ENCODE data around the gene TANK. TPM values are rescaled to one million over a fixed set of nuclear protein-coding genes. Genes with fewer than 3 reads are reported as not detected.

Gene TANK
- total and polyA plus RNA-seq, 2 of the 13 experiments (the other 11 are each of a cell fraction or from before 2014, with no cell fraction given) = 66.9 to 96.1 TPM

GRCh38 chr2:161134547-161135518, 25.4 kb upstream of the TANK start:
- intact Hi-C loops (cut with micrococcal nuclease; ENCODE audit: unreplicated experiment) (loop anchor here (1.0 kb wide), 2 partner anchors 12 to 25 kb away; partner anchors contain the start of gene TANK), in situ Hi-C loops (cut with HindIII; ENCODE audit: extremely low pct_ligation_motif_present, low pct_unique_long_range_greater_than_20kb) (no loop called here)
- ATAC-seq (peak; percentile 92), DNase-seq (ENCODE audit: low spot score) (peak; percentile 66), FAIRE-seq (peak; percentile 47)
- POLR2A ChIA-PET = interaction anchor here (1.0 to 1.4 kb wide), 3 partner anchors 25 to 34 kb away, joined by 3 to 4 read pairs (median 3); partner anchors contain the start of gene TANK
- Histone ChIP-seq H3K79me2 (ENCODE audit: insufficient read depth, low read length) (no peaks in the 10 kb centered on the region), H4K20me1 (ENCODE audit: insufficient read depth, low read length) (no peaks in the 10 kb centered on the region), H3K9ac (ENCODE audit: insufficient read depth, low read depth, low read length) (no peak overlapping the region), H2AFZ (ENCODE audit: low read length) (peak overlapping the region; percentile 46), H3K4me3 (replicated peaks in 1 of 3; ENCODE audit: insufficient read depth in 1 of 3, low read depth in 2 of 3, low read length in 3 of 3) (peak overlapping the region in 2 of 3 experiments; percentile 4 to 36; a peak in 3 of 6 replicates), H3K4me2 (ENCODE audit: low read depth, low read length) (peak overlapping the region; percentile 65), H3K27me3 (ENCODE audit: control insufficient read depth in 1 of 2, insufficient read depth in 2 of 2, low read length in 2 of 2) (no peaks in the 10 kb centered on the region), H3K9me3 (ENCODE audit: low read length) (no peaks in the 10 kb centered on the region), H3K27ac (ENCODE audit: extremely low read length, insufficient read depth, low read length) (no peak overlapping the region), H3K4me1 (ENCODE audit: insufficient read depth, low read length) (peaks cover 25% of the 10 kb centered on the region), H3K36me3 (replicated peaks in 1 of 2; ENCODE audit: control insufficient read depth in 1 of 2, insufficient read depth in 2 of 2, low read length in 2 of 2) (no peaks in the 10 kb centered on the region)
- CTCF ChIA-PET (ENCODE audit: low intra/inter-chr PET ratio, low total read pairs) = no interaction called here
- no TSS peak for BruUV-seq (replicated peaks)
- WGBS (ENCODE audit: low lambda C conversion rate) = 21% methylated on average over 9 of the region's 9 CpGs
- TF ChIP-seq CEBPG (CRISPR knock-in tag; IDR thresholded peaks at IDR 0.05) = no peak
- peak; percentile 78; the same call in 1 of the 2 replicates for TF ChIP-seq ZBTB37 (CRISPR knock-in tag; IDR thresholded peaks at IDR 0.05)
- TF ChIP-seq CBX2 (IDR thresholded peaks at IDR 0.05; ENCODE audit: low read depth, low read length) = no peak
- TF ChIP-seq CBX2 (CRISPR knock-in tag; IDR thresholded peaks at IDR 0.05; ENCODE audit: low read depth) = no peak
- peak; percentile 58 for TF ChIP-seq YEATS4 (CRISPR knock-in tag; IDR thresholded peaks at IDR 0.05; ENCODE audit: borderline replicate concordance)
- peak; percentile 65; the same call in 1 of the 2 replicates for TF ChIP-seq ZBTB7B (CRISPR knock-in tag; IDR thresholded peaks at IDR 0.05)
- 0 out of 2 replicates have a peak, but pooled peaks have one; percentile 15 for TF ChIP-seq ZNF501 (CRISPR knock-in tag; IDR thresholded peaks at IDR 0.05)
- peak; percentile 35; the same call in 1 of the 2 replicates for TF ChIP-seq TBX2 (CRISPR knock-in tag; IDR thresholded peaks at IDR 0.05; ENCODE audit: borderline replicate concordance)
- TF ChIP-seq THAP8 (CRISPR knock-in tag; IDR thresholded peaks at IDR 0.05; ENCODE audit: borderline replicate concordance) = no peak
- TF ChIP-seq RXRB (CRISPR knock-in tag; IDR thresholded peaks at IDR 0.05; ENCODE audit: borderline replicate concordance) = 0 out of 2 replicates have a peak, but pooled peaks have one; percentile 17
- TF ChIP-seq NR2C2 (CRISPR knock-in tag; IDR thresholded peaks at IDR 0.05; ENCODE audit: borderline replicate concordance) = no peak
- no peak for TF ChIP-seq ZSCAN20 (CRISPR knock-in tag; IDR thresholded peaks at IDR 0.05; ENCODE audit: borderline replicate concordance)
- TF ChIP-seq ZNF800 (CRISPR knock-in tag; IDR thresholded peaks at IDR 0.05) = 0 out of 2 replicates have a peak, but pooled peaks have one; percentile 31
- TF ChIP-seq NR2F6 (IDR thresholded peaks at IDR 0.05) = no peak
- peak; percentile 27; the same call in 1 of the 2 replicates for TF ChIP-seq NR2F6 (CRISPR knock-in tag; IDR thresholded peaks at IDR 0.05)
- TF ChIP-seq ZFP90 (CRISPR knock-in tag; IDR thresholded peaks at IDR 0.05; ENCODE audit: borderline replicate concordance) = no peak
- 0 out of 2 replicates have a peak, but pooled peaks have one; percentile 35 for TF ChIP-seq ZNF850 (CRISPR knock-in tag; conservative IDR thresholded peaks at IDR 0.05)
- TF ChIP-seq FOSL2 (CRISPR knock-in tag; IDR thresholded peaks at IDR 0.05) = peak; percentile 23; the same call in 1 of the 2 replicates
- peak; percentile 39; the same call in 1 of the 2 replicates for TF ChIP-seq SIX1 (CRISPR knock-in tag; IDR thresholded peaks at IDR 0.05; ENCODE audit: borderline replicate concordance)
- peak; percentile 28; the same call in 1 of the 2 replicates for TF ChIP-seq ZMYM4 (CRISPR knock-in tag; IDR thresholded peaks at IDR 0.05)

All from HepG2 (cell line).